ENCODE measurements around the gene KDM6B.

The KDM6B gene

GRCh38 chr17:7820231-7820630, 13.8 kb upstream of the KDM6B start:
- Histone ChIP-seq H4K20me1 (ENCODE audit: insufficient read depth, low read length) (no peaks in the 10 kb centered on the region), H3K36me3 (replicated peaks; ENCODE audit: low read depth, low read length) (no peaks in the 10 kb centered on the region), H3K4me3 (ENCODE audit: low read length) (no peak overlapping the region), H3K4me2 (ENCODE audit: low read length) (no peak overlapping the region), H3K27ac (ENCODE audit: low read length) (no peak overlapping the region), H3K79me2 (ENCODE audit: low read length) (no peaks in the 10 kb centered on the region), H3K27me3 (ENCODE audit: low read depth, low read length) (no peaks in the 10 kb centered on the region), H3K9ac (ENCODE audit: low read length) (no peak overlapping the region), H3K4me1 (ENCODE audit: low read length) (no peaks in the 10 kb centered on the region), H3K9me3 (ENCODE audit: insufficient read depth, low read length) (no peaks in the 10 kb centered on the region), H2AFZ (ENCODE audit: low read depth, low read length) (no peak overlapping the region)
- TF ChIP-seq CTCF (IDR thresholded peaks at IDR 0.05; ENCODE audit: low read depth, low read length) (no peak), EZH2phosphoT487 (IDR thresholded peaks at IDR 0.05; ENCODE audit: low read depth) (no peak)

- no peaks in the 10 kb centered on the region for H4K20me1 ChIP-seq (ENCODE audit: insufficient read depth, low read length)
- no peaks in the 10 kb centered on the region for H3K4me1 ChIP-seq (ENCODE audit: low read length)
- no peaks in the 10 kb centered on the region for H3K36me3 ChIP-seq (replicated peaks; ENCODE audit: low read depth, low read length)
- H3K9me3 ChIP-seq (ENCODE audit: insufficient read depth, low read length): no peaks in the 10 kb centered on the region
- no peak overlapping the region for H3K9ac ChIP-seq (ENCODE audit: low read length)
- no peak overlapping the region for H3K4me2 ChIP-seq (ENCODE audit: low read length)
- H3K79me2 ChIP-seq (ENCODE audit: low read length): no peaks in the 10 kb centered on the region
- H3K27ac ChIP-seq (ENCODE audit: low read length): no peak overlapping the region
- 0 out of 2 replicates have a peak, but pooled peaks cover 3% of the 10 kb centered on the region for H3K27me3 ChIP-seq (ENCODE audit: low read depth, low read length)
- H2AFZ ChIP-seq (ENCODE audit: low read depth, low read length): no peak overlapping the region
- H3K4me3 ChIP-seq (ENCODE audit: low read length): no peak overlapping the region
- TF ChIP-seq EZH2phosphoT487 (IDR thresholded peaks at IDR 0.05; ENCODE audit: low read depth) (no peak), CTCF (IDR thresholded peaks at IDR 0.05; ENCODE audit: low read depth, low read length) (no peak)
Observed at GRCh38 chr17:7822126-7822525, 11.9 kb upstream of the KDM6B start.

- no peak overlapping the region for H3K4me3 ChIP-seq (ENCODE audit: low read length)
- H3K9me3 ChIP-seq (ENCODE audit: insufficient read depth, low read length): no peaks in the 10 kb centered on the region
- no peak overlapping the region for H2AFZ ChIP-seq (ENCODE audit: low read depth, low read length)
- no peaks in the 10 kb centered on the region for H4K20me1 ChIP-seq (ENCODE audit: insufficient read depth, low read length)
- no peak overlapping the region for H3K9ac ChIP-seq (ENCODE audit: low read length)
- no peaks in the 10 kb centered on the region for H3K79me2 ChIP-seq (ENCODE audit: low read length)
- no peak overlapping the region for H3K4me2 ChIP-seq (ENCODE audit: low read length)
- TF ChIP-seq CTCF (IDR thresholded peaks at IDR 0.05; ENCODE audit: low read depth, low read length): no peak
- no peak for TF ChIP-seq EZH2phosphoT487 (IDR thresholded peaks at IDR 0.05; ENCODE audit: low read depth)
- H3K36me3 ChIP-seq (replicated peaks; ENCODE audit: low read depth, low read length): no peaks in the 10 kb centered on the region
- no peak overlapping the region for H3K27ac ChIP-seq (ENCODE audit: low read length)
- no peaks in the 10 kb centered on the region for H3K4me1 ChIP-seq (ENCODE audit: low read length)
- H3K27me3 ChIP-seq (ENCODE audit: low read depth, low read length): 0 out of 2 replicates have a peak, but pooled peaks cover 3% of the 10 kb centered on the region
Observed at GRCh38 chr17:7823581-7824001, 10.4 kb upstream of the KDM6B start.

- Histone ChIP-seq H3K9ac (ENCODE audit: low read length) (no peak overlapping the region), H3K4me3 (ENCODE audit: low read length) (no peak overlapping the region), H3K4me1 (ENCODE audit: low read length) (no peaks in the 10 kb centered on the region), H2AFZ (ENCODE audit: low read depth, low read length) (no peak overlapping the region), H3K9me3 (ENCODE audit: insufficient read depth, low read length) (no peaks in the 10 kb centered on the region), H3K36me3 (replicated peaks; ENCODE audit: low read depth, low read length) (no peaks in the 10 kb centered on the region), H3K27ac (ENCODE audit: low read length) (no peak overlapping the region), H3K27me3 (ENCODE audit: low read depth, low read length) (0 out of 2 replicates have a peak, but pooled peaks cover 3% of the 10 kb centered on the region), H3K4me2 (ENCODE audit: low read length) (no peak overlapping the region), H4K20me1 (ENCODE audit: insufficient read depth, low read length) (no peaks in the 10 kb centered on the region), H3K79me2 (ENCODE audit: low read length) (no peaks in the 10 kb centered on the region)
- no peak for TF ChIP-seq CTCF (IDR thresholded peaks at IDR 0.05; ENCODE audit: low read depth, low read length)
- no peak for TF ChIP-seq EZH2phosphoT487 (IDR thresholded peaks at IDR 0.05; ENCODE audit: low read depth)
Observed at GRCh38 chr17:7824021-7824924, 9.7 kb upstream of the KDM6B start.
